LHCN-M2 (cell line): ENCODE data around the gene MRGPRX4. TPM values are rescaled to one million over a fixed set of nuclear protein-coding genes. Genes with fewer than 3 reads are reported as not detected.

ENCODE experiments used
- DNase-seq: peaks from one replicate; pipeline ENCODE4 v3.0.0-alpha.2; 2012; ENCODE audit warnings: low read depth
- total RNA-seq: library from RNA; depleted of rRNA; stranded (reverse); fragments of >200 nt; gene quantifications from 2 replicates; pipeline ENCODE4 v1.2.3, GENCODE V29; 2014; rRNA removed

Gene MRGPRX4
- total RNA-seq, 1 experiment from 2014 or later = not detected

DNA sequence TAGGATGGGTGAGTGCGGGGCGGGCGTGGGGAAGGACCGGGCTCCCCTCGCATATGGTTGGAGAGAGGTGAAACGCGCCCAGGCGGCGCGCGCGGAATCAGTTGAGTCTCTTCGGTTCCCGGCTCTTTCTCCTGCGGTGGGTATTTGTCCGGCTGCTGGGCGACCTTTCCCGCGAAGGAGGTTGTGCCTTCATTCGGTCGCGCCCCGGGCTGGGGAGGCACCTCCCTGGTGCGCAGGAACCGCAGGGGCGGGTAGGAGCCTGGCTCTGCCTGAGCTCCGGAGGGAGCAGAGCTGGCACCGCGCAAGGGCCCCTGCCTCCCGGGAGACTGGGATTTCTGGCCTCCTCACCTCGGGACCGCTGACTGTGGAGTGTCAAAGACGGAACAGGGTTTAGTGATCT lies 36.4 kb downstream of the MRGPRX4 start:
- no peak for DNase-seq

DNA sequence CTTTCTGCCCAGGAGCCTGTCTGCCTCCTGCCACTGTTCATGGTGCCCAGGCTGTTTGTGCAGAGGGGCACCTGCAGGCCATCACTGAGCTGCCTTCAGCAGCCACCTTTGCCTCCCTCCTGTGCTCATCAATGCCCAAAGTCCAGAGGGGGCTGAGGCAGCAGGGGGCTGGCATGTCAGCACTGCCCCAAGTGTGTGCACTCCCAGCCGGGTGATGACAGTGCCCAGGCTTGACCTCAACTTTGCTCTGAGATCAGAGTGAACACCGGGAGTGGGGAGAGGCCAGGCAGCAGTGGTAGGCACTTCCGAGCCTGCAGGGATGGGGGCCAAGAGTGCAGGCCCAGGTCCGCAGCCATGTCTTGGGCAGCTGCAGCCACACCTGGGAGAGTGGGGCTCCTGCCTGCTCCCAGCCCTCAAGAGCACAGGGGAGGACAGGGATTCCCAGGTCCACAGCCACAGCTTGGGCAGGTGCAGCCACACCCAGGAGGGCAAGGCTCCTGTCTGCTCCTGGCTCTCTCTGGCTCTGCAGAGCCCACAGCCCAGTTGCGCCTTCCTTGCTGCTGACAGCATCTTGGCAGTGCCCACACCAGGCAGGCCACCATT lies 48.7 kb downstream of the MRGPRX4 start:
- DNase-seq = no peak

DNA sequence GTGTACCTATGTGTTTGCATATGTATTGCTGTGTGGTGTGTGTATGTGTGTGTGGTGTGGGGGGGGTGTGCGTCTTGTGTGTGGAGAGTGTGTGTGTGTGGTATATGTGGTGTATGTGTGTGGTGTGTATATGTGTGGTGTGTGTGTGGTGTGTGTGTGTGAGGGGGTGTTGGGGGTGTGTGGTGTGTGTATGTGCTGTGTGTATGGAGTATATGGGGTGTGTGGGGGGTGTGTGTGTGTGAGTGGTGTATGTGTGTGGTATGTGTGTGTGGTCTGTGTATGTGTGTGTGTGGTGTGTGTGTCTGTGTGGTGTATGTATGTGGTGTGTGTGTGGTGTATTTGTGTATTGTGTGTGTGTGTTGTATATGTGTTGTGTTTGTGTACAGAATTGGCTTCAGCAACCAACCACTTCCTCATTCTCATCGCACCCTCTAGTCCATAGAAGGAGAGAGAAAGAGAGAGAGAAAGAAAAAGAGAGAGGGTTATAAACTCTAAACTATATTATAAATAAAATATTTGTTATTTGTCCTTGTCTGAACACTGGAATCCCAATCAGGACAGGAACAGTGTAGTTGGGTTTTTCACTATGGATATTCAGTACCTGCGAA lies 50.3 kb downstream of the MRGPRX4 start:
- DNase-seq = no peak

Other genes with a start within 250 kb of the MRGPRX4 start
- 11.4 and 15.3 TPM in 2 replicates for gene SERGEF, start 159.8 kb upstream of the MRGPRX4 start, total RNA-seq
- gene TPH1, start 126.6 kb upstream of the MRGPRX4 start, total RNA-seq = 0.13 TPM in 1 of 2 replicates, not detected in the other
- 23.8 and 28.8 TPM in 2 replicates for gene SAAL1, start 66.8 kb upstream of the MRGPRX4 start, total RNA-seq
- not detected in 2 replicates for gene MRGPRX3, start 40.3 kb upstream of the MRGPRX4 start, total RNA-seq
- not detected in 2 replicates for gene SAA4, start 64.0 kb downstream of the MRGPRX4 start, total RNA-seq
- gene SAA2, start 75.8 kb downstream of the MRGPRX4 start, total RNA-seq = not detected in 2 replicates
- gene SAA1, start 93.4 kb downstream of the MRGPRX4 start, total RNA-seq = 1.7 and 1.9 TPM in 2 replicates
- 29.0 and 34.6 TPM in 2 replicates for gene HPS5, start 149.3 kb downstream of the MRGPRX4 start, total RNA-seq
- gene GTF2H1, start 149.7 kb downstream of the MRGPRX4 start, total RNA-seq = 74.3 and 74.6 TPM in 2 replicates
- 1,725 and 1,848 TPM in 2 replicates for gene LDHA, start 221.7 kb downstream of the MRGPRX4 start, total RNA-seq
- gene LDHC, start 239.5 kb downstream of the MRGPRX4 start, total RNA-seq = not detected in 2 replicates